GM18909 (cell line): ENCODE measurements around the gene ALG12.
A peak's percentile ranks its signal among the peaks of the same experiment; 100 is the strongest.
"Not testable (repeated sequence)": the region's sequence is repeated elsewhere in the genome, so short reads cannot be mapped to it uniquely, and the experiment has no call there.

ENCODE experiments used
- ATAC-seq: cut with Tn5 transposase; IDR thresholded peaks from one replicate; pipeline ENCODE4 v1.9.1; 2021; ENCODE audit warnings: mild to moderate bottlenecking; ENCODE audit not compliant: unreplicated experiment, poor library complexity

The ALG12 gene

GRCh38 chr22:49947296-49947622, 29.0 kb upstream of the ALG12 start:
- no peak for ATAC-seq

- ATAC-seq: no peak
These were observed 28.5 kb upstream of the ALG12 start for GRCh38 chr22:49946612-49947295.

- not testable (repeated sequence) for ATAC-seq
These were observed 27.0 kb upstream of the ALG12 start for GRCh38 chr22:49945042-49945794.

- no peak for ATAC-seq
These were observed 26.2 kb upstream of the ALG12 start for GRCh38 chr22:49944399-49944891.

- no peak for ATAC-seq
These were observed 25.6 kb upstream of the ALG12 start for GRCh38 chr22:49943771-49944398.

- ATAC-seq: no peak
These were observed 25.1 kb upstream of the ALG12 start for GRCh38 chr22:49943405-49943765.

- ATAC-seq: no peak
These were observed 24.5 kb upstream of the ALG12 start for GRCh38 chr22:49942565-49943404.

GRCh38 chr22:49941507-49942316, 23.5 kb upstream of the ALG12 start:
- ATAC-seq: no peak

- no peak for ATAC-seq
These were observed 20.4 kb upstream of the ALG12 start for GRCh38 chr22:49938565-49939136.

GRCh38 chr22:49937758-49938564, 19.7 kb upstream of the ALG12 start:
- no peak for ATAC-seq

- no peak for ATAC-seq
These were observed 18.9 kb upstream of the ALG12 start for GRCh38 chr22:49936973-49937757.

GRCh38 chr22:49936018-49936972, 18.1 kb upstream of the ALG12 start:
- peak; percentile 65 for ATAC-seq

GRCh38 chr22:49935561-49935960, 17.3 kb upstream of the ALG12 start:
- no peak for ATAC-seq

GRCh38 chr22:49934891-49935557, 16.8 kb upstream of the ALG12 start:
- no peak for ATAC-seq

GRCh38 chr22:49934160-49934890, 16.1 kb upstream of the ALG12 start:
- no peak for ATAC-seq
